GM12878 (cell line): ENCODE data around the gene C1QTNF9B. TPM values are rescaled to one million over a fixed set of nuclear protein-coding genes. Genes with fewer than 3 reads are reported as not detected.

Experiments used
- FOXM1 ChIP-seq: IDR thresholded peaks from 2 replicates; pipeline ENCODE4 v1.6.1; 2012; ENCODE audit warnings: low read depth, mild to moderate bottlenecking, inconsistent platforms, low read length, moderate library complexity
- IKZF1 ChIP-seq: fragments of 450-650 bp; conservative IDR thresholded peaks from 2 replicates; pipeline ENCODE4 v1.6.1; 2017; ENCODE audit warnings: antibody characterized with exemption, mild to moderate bottlenecking
- JUNB ChIP-seq: IDR thresholded peaks from 2 replicates; pipeline ENCODE4 v1.6.1; 2016; ENCODE audit warnings: antibody characterized with exemption, mild to moderate bottlenecking
- MTA2 ChIP-seq: fragments of 450-650 bp; IDR thresholded peaks from 2 replicates; pipeline ENCODE4 v1.6.1; 2016; ENCODE audit warnings: low read depth, mild to moderate bottlenecking, moderate library complexity
- PML ChIP-seq: IDR thresholded peaks from 2 replicates; pipeline ENCODE4 v1.6.1; 2012; ENCODE audit warnings: low read length, inconsistent platforms
- POLR2AphosphoS5 ChIP-seq: IDR thresholded peaks from 2 replicates; pipeline ENCODE4 v1.6.1; 2011; ENCODE audit warnings: mild to moderate bottlenecking, low read length, inconsistent platforms
- RCOR1 ChIP-seq: conservative IDR thresholded peaks from 2 replicates; pipeline ENCODE4 v1.6.1; 2012; ENCODE audit warnings: low read depth, low read length, improper control_type of control experiment
- YBX1 ChIP-seq: fragments of 450-650 bp; IDR thresholded peaks from 2 replicates; pipeline ENCODE4 v1.6.1; 2016; ENCODE audit warnings: antibody characterized with exemption
- ZNF207 ChIP-seq: fragments of 450-650 bp; IDR thresholded peaks from 2 replicates; pipeline ENCODE4 v1.6.1; 2014; ENCODE audit warnings: antibody characterized with exemption, mild to moderate bottlenecking, borderline replicate concordance
- ZNF217 ChIP-seq: fragments of 450-650 bp; IDR thresholded peaks from 2 replicates; pipeline ENCODE4 v1.6.1; 2017; ENCODE audit warnings: antibody characterized with exemption, mild to moderate bottlenecking
- polyA plus RNA-seq, 11 experiments: library from polyadenylated mRNA; depleted of rRNA in 4 of 11; unstranded in 6 of 11; stranded (reverse) in 5 of 11; fragments of >200 nt; fragmentation: Nextera tagmentation in 4 of 11; fragmentation: Illumina TruSeq in 1 of 11; extraction: Ambion mirVana in 4 of 11; extraction: Trizol in 1 of 11; gene quantifications; 1 replicate in 1 of 11; 2 replicates in 10 of 11; pipeline versions ENCODE4 v1.2.1 to v1.2.3, GENCODE V29; 2011 to 2016; ENCODE audit warnings: inconsistent platforms in 2 of 11, missing spikeins in 2 of 11, low read depth in 1 of 11
- total RNA-seq, 4 experiments: library from RNA; depleted of rRNA in 3 of 4; stranded (reverse); fragments of >200 nt in 3 of 4; fragmentation: Illumina TruSeq in 1 of 4; extraction: Trizol in 1 of 4; gene quantifications; 2 replicates each; pipeline versions ENCODE4 v1.2.1 to v1.2.3, GENCODE V29; 2013 to 2021
- TF ChIP-seq, protein P1 (sequence below): IDR thresholded peaks from 2 replicates; pipeline ENCODE4 v1.6.1; 2012; ENCODE audit warnings: improper control_type of control experiment, low read depth, low read length; ENCODE audit not compliant: insufficient replicate concordance
- TF ChIP-seq, protein P2 (sequence below): IDR thresholded peaks from 2 replicates; pipeline ENCODE4 v1.6.1; 2012; ENCODE audit warnings: low read length, inconsistent platforms
- TF ChIP-seq, protein P3 (sequence below): fragments of 450-650 bp; IDR thresholded peaks from 2 replicates; pipeline ENCODE4 v1.6.1; 2017; ENCODE audit warnings: mild to moderate bottlenecking, moderate library complexity
- TF ChIP-seq, protein P4 (sequence below): fragments of 150-350 bp; IDR thresholded peaks from 2 replicates; pipeline ENCODE4 v1.6.1; 2014; ENCODE audit warnings: mild to moderate bottlenecking, low read depth, low read length
- TF ChIP-seq, protein P5 (sequence below): IDR thresholded peaks from 2 replicates; pipeline ENCODE4 v1.6.1; 2012; ENCODE audit warnings: low read depth, low read length, improper control_type of control experiment

C1QTNF9B gene
- total and polyA plus RNA-seq, 10 of the 15 experiments (the other 5 are each of a cell fraction or from before 2014, with no cell fraction given) = 0.10 to 0.48 (median 0.32) TPM; not detected in 6

DNA sequence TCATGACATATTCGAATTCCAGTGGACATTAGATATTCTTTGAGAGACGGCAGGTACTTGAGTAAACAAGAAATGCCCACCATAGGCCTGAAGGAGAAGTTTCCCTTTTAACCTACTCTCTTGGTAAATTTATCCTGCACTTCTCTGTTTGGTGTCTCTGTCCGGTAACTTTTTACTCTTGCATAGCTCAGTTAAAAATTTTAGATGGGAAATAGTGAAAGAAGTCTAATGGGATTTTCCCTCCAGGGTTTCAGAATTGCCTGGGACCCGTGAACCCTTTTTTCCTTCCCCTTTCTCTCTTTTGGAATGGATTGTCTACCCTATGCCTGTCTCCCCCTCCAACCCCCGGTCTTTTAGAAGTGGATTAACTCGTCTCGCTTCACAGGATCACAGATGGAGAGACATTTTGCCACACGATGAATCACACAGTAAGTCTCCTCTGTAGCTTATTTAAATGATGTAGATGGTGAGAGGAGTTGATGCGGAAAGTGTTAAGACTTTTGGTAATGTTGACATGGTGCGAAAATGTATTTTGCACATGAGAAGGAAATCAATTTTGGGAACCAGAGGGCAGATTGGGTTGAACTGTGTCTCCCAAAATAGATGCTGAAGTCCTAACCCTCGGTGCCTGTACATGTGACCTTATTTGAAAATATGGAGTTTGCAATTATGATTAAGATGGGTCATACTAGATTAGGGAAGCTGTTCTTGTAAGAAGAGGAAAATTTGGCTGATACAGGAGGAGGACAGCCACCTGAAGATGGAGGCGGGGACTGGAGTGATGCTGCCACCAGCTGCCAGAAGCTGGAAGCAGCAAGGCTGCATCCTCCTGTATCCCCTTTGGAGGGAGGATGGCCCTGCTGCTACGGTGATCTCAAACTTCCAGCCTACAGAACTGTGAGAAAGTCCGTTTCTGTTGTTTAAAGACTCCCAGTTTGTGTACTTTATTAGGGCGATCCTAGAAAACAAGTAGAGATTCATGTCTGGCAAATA, 7.4 kb downstream of the C1QTNF9B start (continued):
- TF ChIP-seq, protein P1, sequence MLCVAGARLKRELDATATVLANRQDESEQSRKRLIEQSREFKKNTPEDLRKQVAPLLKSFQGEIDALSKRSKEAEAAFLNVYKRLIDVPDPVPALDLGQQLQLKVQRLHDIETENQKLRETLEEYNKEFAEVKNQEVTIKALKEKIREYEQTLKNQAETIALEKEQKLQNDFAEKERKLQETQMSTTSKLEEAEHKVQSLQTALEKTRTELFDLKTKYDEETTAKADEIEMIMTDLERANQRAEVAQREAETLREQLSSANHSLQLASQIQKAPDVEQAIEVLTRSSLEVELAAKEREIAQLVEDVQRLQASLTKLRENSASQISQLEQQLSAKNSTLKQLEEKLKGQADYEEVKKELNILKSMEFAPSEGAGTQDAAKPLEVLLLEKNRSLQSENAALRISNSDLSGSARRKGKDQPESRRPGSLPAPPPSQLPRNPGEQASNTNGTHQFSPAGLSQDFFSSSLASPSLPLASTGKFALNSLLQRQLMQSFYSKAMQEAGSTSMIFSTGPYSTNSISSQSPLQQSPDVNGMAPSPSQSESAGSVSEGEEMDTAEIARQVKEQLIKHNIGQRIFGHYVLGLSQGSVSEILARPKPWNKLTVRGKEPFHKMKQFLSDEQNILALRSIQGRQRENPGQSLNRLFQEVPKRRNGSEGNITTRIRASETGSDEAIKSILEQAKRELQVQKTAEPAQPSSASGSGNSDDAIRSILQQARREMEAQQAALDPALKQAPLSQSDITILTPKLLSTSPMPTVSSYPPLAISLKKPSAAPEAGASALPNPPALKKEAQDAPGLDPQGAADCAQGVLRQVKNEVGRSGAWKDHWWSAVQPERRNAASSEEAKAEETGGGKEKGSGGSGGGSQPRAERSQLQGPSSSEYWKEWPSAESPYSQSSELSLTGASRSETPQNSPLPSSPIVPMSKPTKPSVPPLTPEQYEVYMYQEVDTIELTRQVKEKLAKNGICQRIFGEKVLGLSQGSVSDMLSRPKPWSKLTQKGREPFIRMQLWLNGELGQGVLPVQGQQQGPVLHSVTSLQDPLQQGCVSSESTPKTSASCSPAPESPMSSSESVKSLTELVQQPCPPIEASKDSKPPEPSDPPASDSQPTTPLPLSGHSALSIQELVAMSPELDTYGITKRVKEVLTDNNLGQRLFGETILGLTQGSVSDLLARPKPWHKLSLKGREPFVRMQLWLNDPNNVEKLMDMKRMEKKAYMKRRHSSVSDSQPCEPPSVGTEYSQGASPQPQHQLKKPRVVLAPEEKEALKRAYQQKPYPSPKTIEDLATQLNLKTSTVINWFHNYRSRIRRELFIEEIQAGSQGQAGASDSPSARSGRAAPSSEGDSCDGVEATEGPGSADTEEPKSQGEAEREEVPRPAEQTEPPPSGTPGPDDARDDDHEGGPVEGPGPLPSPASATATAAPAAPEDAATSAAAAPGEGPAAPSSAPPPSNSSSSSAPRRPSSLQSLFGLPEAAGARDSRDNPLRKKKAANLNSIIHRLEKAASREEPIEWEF = no peak
- TF ChIP-seq, protein P2, sequence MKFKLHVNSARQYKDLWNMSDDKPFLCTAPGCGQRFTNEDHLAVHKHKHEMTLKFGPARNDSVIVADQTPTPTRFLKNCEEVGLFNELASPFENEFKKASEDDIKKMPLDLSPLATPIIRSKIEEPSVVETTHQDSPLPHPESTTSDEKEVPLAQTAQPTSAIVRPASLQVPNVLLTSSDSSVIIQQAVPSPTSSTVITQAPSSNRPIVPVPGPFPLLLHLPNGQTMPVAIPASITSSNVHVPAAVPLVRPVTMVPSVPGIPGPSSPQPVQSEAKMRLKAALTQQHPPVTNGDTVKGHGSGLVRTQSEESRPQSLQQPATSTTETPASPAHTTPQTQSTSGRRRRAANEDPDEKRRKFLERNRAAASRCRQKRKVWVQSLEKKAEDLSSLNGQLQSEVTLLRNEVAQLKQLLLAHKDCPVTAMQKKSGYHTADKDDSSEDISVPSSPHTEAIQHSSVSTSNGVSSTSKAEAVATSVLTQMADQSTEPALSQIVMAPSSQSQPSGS = no peak
- TF ChIP-seq RCOR1 (no peak), FOXM1 (no peak), ZNF207 (no peak), ZNF217 (no peak), JUNB (no peak), IKZF1 (no peak), POLR2AphosphoS5 (no peak), MTA2 (no peak), PML (no peak), YBX1 (no peak)
- TF ChIP-seq, protein P3, sequence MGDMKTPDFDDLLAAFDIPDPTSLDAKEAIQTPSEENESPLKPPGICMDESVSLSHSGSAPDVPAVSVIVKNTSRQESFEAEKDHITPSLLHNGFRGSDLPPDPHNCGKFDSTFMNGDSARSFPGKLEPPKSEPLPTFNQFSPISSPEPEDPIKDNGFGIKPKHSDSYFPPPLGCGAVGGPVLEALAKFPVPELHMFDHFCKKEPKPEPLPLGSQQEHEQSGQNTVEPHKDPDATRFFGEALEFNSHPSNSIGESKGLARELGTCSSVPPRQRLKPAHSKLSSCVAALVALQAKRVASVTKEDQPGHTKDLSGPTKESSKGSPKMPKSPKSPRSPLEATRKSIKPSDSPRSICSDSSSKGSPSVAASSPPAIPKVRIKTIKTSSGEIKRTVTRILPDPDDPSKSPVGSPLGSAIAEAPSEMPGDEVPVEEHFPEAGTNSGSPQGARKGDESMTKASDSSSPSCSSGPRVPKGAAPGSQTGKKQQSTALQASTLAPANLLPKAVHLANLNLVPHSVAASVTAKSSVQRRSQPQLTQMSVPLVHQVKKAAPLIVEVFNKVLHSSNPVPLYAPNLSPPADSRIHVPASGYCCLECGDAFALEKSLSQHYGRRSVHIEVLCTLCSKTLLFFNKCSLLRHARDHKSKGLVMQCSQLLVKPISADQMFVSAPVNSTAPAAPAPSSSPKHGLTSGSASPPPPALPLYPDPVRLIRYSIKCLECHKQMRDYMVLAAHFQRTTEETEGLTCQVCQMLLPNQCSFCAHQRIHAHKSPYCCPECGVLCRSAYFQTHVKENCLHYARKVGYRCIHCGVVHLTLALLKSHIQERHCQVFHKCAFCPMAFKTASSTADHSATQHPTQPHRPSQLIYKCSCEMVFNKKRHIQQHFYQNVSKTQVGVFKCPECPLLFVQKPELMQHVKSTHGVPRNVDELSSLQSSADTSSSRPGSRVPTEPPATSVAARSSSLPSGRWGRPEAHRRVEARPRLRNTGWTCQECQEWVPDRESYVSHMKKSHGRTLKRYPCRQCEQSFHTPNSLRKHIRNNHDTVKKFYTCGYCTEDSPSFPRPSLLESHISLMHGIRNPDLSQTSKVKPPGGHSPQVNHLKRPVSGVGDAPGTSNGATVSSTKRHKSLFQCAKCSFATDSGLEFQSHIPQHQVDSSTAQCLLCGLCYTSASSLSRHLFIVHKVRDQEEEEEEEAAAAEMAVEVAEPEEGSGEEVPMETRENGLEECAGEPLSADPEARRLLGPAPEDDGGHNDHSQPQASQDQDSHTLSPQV = no peak
- TF ChIP-seq, protein P4, sequence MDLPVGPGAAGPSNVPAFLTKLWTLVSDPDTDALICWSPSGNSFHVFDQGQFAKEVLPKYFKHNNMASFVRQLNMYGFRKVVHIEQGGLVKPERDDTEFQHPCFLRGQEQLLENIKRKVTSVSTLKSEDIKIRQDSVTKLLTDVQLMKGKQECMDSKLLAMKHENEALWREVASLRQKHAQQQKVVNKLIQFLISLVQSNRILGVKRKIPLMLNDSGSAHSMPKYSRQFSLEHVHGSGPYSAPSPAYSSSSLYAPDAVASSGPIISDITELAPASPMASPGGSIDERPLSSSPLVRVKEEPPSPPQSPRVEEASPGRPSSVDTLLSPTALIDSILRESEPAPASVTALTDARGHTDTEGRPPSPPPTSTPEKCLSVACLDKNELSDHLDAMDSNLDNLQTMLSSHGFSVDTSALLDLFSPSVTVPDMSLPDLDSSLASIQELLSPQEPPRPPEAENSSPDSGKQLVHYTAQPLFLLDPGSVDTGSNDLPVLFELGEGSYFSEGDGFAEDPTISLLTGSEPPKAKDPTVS = no peak
- TF ChIP-seq, protein P5, sequence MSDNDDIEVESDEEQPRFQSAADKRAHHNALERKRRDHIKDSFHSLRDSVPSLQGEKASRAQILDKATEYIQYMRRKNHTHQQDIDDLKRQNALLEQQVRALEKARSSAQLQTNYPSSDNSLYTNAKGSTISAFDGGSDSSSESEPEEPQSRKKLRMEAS = no peak
